Measurements from ENCODE around the gene CCND1.

DNA sequence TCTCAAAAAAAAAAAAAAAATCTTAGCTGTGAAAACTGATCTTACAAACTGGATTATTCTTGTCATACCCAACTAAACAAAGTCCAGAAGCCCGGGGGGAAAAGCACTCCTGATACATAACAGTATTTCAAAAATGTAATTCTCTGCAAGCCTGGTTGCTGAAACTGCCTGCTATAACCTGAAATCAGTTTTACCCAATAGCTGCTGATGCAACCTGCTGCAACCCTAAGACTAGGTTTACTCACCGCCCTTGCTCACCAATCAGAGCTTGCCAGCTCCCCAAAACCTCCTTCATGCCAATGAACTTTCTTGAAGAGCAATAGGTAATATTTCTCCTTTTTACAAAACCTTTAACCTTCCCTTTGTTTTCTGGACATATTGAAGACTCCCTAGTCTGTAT is 50.5 kb downstream of the CCND1 start:
- TF ChIP-seq CTCF (IDR thresholded peaks at IDR 0.05) (no peak), POLR2A (IDR thresholded peaks at IDR 0.05) (no peak)

Data from right lobe of liver (tissue), 4 donors.